ENCODE results near the gene MYPN.

MYPN gene

DNA sequence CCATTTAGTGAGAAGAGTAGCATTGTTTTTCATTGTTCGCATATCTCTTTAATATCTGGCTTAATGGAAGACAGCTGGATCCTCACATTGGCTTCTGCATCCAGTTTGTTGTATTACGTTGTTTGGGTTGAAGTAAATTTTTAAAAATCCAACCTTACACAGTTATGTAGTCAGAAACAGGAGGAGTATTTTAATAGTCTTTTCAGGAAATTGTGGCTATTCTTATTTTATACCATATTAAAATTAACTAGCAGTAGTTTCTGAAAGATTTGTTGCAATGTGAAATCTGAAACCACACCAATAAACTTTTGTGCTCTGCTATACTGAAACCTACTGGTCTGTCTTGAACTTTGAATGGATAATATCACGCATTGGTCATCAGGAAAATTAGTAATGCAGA lies 27.9 kb downstream of the MYPN start:
- no peak for TF ChIP-seq POLR2AphosphoS5 (IDR thresholded peaks at IDR 0.05; ENCODE audit: low read depth, low read length)
- no peak for TF ChIP-seq PAX5 (IDR thresholded peaks at IDR 0.05; ENCODE audit: insufficient read depth, low read length, severe bottlenecking)
- TF ChIP-seq TAF1 (IDR thresholded peaks at IDR 0.05; ENCODE audit: low read depth, low read length), result no peak
- TF ChIP-seq SPI1 (IDR thresholded peaks at IDR 0.05; ENCODE audit: low read depth, low read length), result no peak
- TF ChIP-seq POU2F2 (IDR thresholded peaks at IDR 0.05; ENCODE audit: low read depth, low read length), result no peak
- TF ChIP-seq POLR2A (IDR thresholded peaks at IDR 0.05; ENCODE audit: low read depth, low read length), result no peak
- DNase-seq (ENCODE audit: insufficient read length, low spot score), result no peak
- no peak for FAIRE-seq

DNA sequence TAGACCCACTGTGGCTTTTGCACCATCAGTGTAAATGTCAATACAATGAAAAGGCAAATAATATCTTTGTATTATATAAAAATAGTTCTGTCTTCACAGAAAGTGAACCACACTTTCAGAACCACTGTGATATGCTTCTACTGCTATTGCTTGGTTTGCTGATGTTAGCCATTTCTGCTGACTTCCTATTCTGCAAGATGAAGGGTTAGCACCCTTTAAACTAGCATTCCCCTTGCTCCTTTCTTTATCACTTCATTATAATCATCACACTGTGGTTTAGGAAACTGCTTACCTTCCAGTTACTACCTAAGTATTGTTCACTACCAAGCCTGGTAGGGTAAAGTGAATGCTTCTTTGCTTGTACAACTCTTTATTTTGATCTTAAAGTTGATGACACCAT lies 29.2 kb downstream of the MYPN start:
- no peak for TF ChIP-seq POLR2A (IDR thresholded peaks at IDR 0.05; ENCODE audit: low read depth, low read length)
- TF ChIP-seq POLR2AphosphoS5 (IDR thresholded peaks at IDR 0.05; ENCODE audit: low read depth, low read length), result no peak
- TF ChIP-seq PAX5 (IDR thresholded peaks at IDR 0.05; ENCODE audit: insufficient read depth, low read length, severe bottlenecking), result no peak
- no peak for TF ChIP-seq SPI1 (IDR thresholded peaks at IDR 0.05; ENCODE audit: low read depth, low read length)
- TF ChIP-seq POU2F2 (IDR thresholded peaks at IDR 0.05; ENCODE audit: low read depth, low read length), result no peak
- TF ChIP-seq TAF1 (IDR thresholded peaks at IDR 0.05; ENCODE audit: low read depth, low read length), result no peak
- no peak for FAIRE-seq
- no peak for DNase-seq (ENCODE audit: insufficient read length, low spot score)

DNA sequence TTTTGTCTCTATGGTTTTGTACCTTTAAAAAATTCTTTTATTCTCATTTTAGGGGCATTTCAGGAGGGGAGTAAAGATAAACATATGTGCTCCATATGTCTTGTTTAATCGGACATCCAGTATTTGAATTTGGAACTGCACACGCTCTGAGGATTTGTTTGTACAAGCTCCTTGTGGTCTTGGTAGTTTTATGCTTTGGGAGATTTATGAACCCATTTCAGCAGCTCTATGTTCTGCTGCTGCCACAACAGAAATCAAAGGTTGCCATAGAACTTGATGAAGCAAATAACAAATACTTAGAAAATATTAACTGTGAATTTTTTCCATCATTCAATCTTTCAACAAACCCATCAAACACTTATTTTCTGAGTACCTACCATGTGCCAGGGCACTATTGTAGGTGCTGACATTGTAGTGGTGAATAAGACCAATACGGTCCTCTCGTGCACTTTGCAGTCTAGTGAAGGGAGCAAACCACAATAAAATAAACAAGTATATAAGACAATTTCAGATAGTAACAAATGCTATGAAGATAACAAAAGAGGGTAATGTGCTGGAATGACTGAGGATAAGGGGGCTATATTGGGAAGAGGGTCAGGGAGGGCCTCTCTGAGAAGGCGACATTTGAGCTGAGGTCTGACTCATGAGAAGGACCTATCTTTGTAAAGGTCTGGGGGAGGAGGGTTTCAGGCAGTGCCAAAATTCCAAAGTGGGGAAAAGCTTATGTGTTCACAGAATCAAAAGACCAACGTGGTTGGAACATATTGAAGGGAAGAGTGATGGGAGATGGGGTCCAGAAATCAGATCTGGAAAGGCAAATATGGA lies 30.4 kb downstream of the MYPN start:
- DNase-seq (ENCODE audit: insufficient read length, low spot score) (no peak), FAIRE-seq (no peak)
- TF ChIP-seq POU2F2 (IDR thresholded peaks at IDR 0.05; ENCODE audit: low read depth, low read length) (no peak), POLR2A (IDR thresholded peaks at IDR 0.05; ENCODE audit: low read depth, low read length) (no peak), TAF1 (IDR thresholded peaks at IDR 0.05; ENCODE audit: low read depth, low read length) (no peak), PAX5 (IDR thresholded peaks at IDR 0.05; ENCODE audit: insufficient read depth, low read length, severe bottlenecking) (no peak), POLR2AphosphoS5 (IDR thresholded peaks at IDR 0.05; ENCODE audit: low read depth, low read length) (no peak), SPI1 (IDR thresholded peaks at IDR 0.05; ENCODE audit: low read depth, low read length) (no peak)

DNA sequence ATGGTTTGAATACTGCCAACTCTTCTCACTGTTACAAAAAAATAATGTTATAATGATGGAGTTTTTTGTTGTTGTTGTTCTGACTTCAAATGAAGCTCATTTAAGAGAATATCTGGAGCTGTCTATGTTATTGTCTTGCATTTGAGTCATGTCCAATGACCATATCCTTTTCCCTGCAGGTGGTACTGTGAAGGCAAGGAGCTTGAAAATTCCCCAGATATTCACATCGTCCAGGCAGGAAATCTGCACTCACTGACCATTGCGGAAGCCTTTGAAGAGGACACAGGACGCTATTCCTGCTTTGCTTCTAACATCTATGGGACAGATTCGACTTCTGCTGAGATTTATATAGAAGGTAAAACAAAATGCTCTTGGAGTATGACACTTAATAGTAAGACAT lies 33.5 kb downstream of the MYPN start:
- no peak for TF ChIP-seq POLR2AphosphoS5 (IDR thresholded peaks at IDR 0.05; ENCODE audit: low read depth, low read length)
- no peak for TF ChIP-seq TAF1 (IDR thresholded peaks at IDR 0.05; ENCODE audit: low read depth, low read length)
- no peak for TF ChIP-seq SPI1 (IDR thresholded peaks at IDR 0.05; ENCODE audit: low read depth, low read length)
- no peak for TF ChIP-seq POLR2A (IDR thresholded peaks at IDR 0.05; ENCODE audit: low read depth, low read length)
- no peak for TF ChIP-seq POU2F2 (IDR thresholded peaks at IDR 0.05; ENCODE audit: low read depth, low read length)
- TF ChIP-seq PAX5 (IDR thresholded peaks at IDR 0.05; ENCODE audit: insufficient read depth, low read length, severe bottlenecking), result no peak
- DNase-seq (ENCODE audit: insufficient read length, low spot score), result no peak
- FAIRE-seq, result no peak

DNA sequence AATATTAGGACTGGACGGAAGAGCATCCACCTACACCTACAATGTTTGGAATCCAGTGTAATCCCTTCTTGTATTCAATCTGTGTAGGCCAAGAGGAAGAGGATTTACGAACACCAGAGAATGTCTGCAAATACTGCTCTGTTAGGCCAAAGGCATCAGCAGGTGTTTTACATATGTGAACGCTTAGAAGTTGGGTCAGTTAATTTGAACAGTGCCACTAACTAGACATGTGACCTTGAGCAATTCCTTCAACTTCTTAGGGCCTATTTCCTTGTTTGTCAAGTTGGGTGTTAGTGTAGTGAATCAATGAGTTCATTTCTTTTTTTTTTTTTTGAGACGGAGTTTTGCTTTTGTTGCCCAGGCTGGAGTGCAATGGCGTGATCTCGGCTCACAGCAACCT lies 35.4 kb downstream of the MYPN start:
- TF ChIP-seq POLR2AphosphoS5 (IDR thresholded peaks at IDR 0.05; ENCODE audit: low read depth, low read length), result no peak
- TF ChIP-seq SPI1 (IDR thresholded peaks at IDR 0.05; ENCODE audit: low read depth, low read length), result no peak
- no peak for TF ChIP-seq TAF1 (IDR thresholded peaks at IDR 0.05; ENCODE audit: low read depth, low read length)
- TF ChIP-seq POLR2A (IDR thresholded peaks at IDR 0.05; ENCODE audit: low read depth, low read length), result no peak
- no peak for TF ChIP-seq POU2F2 (IDR thresholded peaks at IDR 0.05; ENCODE audit: low read depth, low read length)
- TF ChIP-seq PAX5 (IDR thresholded peaks at IDR 0.05; ENCODE audit: insufficient read depth, low read length, severe bottlenecking), result no peak
- FAIRE-seq, result no peak
- DNase-seq (ENCODE audit: insufficient read length, low spot score), result no peak

DNA sequence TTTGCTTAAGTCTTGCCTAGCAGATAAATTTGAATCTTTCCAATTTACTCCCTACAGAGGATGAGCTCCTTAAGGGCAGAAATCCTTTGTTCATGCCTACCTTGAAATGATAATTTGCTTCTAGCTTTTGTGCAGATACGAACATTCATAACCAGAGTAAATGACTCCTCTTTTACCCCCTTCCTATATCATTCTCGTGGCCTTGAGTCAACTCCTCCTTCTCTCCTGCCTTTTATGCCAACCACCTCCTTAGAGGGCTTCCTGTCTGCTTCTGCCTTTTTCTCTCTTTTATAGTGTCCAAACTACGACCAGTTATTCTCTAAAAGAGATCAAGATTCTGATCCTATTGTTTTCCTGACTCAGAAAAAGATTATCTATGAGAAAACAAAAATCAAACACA lies 36.4 kb downstream of the MYPN start:
- FAIRE-seq (no peak), DNase-seq (ENCODE audit: insufficient read length, low spot score) (no peak)
- TF ChIP-seq SPI1 (IDR thresholded peaks at IDR 0.05; ENCODE audit: low read depth, low read length) (no peak), TAF1 (IDR thresholded peaks at IDR 0.05; ENCODE audit: low read depth, low read length) (no peak)

DNA sequence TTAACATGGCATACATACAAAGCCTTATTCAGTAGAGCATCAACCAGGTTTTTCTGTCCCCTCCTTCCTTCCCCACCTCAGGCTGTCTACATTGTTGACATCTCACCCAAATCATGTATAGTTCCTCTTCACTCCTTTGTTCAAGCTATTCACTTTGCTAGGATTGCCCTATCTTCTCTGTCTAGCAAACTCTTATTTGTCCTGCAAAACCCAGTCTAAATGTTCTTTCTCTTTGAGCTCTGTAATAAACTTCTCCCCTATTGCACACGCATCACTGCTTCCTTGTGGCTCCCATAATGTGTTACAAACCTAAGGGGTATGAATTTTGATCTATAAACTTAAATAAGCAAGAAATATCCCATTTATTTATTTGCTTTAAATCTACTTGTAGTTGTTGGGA lies 36.8 kb downstream of the MYPN start:
- FAIRE-seq (no peak), DNase-seq (ENCODE audit: insufficient read length, low spot score) (no peak)
- no peak for TF ChIP-seq PAX5 (IDR thresholded peaks at IDR 0.05; ENCODE audit: insufficient read depth, low read length, severe bottlenecking)
- no peak for TF ChIP-seq POU2F2 (IDR thresholded peaks at IDR 0.05; ENCODE audit: low read depth, low read length)
- TF ChIP-seq TAF1 (IDR thresholded peaks at IDR 0.05; ENCODE audit: low read depth, low read length), result no peak
- TF ChIP-seq SPI1 (IDR thresholded peaks at IDR 0.05; ENCODE audit: low read depth, low read length), result no peak
- no peak for TF ChIP-seq POLR2AphosphoS5 (IDR thresholded peaks at IDR 0.05; ENCODE audit: low read depth, low read length)
- TF ChIP-seq POLR2A (IDR thresholded peaks at IDR 0.05; ENCODE audit: low read depth, low read length), result no peak

DNA sequence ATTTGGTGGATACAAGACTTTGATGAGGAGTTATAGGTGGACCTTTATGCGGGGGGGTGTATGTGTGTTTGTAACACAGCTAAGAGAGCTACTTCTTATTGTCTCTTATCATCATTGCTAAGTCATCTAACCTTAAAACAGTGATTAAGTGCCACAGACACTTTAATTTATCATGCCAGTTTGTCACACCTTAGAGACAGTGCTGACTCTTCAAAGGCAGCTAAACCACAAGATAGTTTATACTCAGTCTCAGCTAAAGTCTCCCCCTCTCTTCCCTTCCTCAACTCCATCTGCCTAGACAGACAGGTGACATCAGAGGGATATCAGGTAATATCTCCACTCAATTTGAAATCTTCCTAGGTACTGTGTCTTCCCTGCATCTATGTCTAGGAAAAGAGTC lies 42.2 kb downstream of the MYPN start:
- no peak for DNase-seq (ENCODE audit: insufficient read length, low spot score)
- FAIRE-seq, result no peak
- TF ChIP-seq TAF1 (IDR thresholded peaks at IDR 0.05; ENCODE audit: low read depth, low read length) (no peak), POLR2A (IDR thresholded peaks at IDR 0.05; ENCODE audit: low read depth, low read length) (no peak)

DNA sequence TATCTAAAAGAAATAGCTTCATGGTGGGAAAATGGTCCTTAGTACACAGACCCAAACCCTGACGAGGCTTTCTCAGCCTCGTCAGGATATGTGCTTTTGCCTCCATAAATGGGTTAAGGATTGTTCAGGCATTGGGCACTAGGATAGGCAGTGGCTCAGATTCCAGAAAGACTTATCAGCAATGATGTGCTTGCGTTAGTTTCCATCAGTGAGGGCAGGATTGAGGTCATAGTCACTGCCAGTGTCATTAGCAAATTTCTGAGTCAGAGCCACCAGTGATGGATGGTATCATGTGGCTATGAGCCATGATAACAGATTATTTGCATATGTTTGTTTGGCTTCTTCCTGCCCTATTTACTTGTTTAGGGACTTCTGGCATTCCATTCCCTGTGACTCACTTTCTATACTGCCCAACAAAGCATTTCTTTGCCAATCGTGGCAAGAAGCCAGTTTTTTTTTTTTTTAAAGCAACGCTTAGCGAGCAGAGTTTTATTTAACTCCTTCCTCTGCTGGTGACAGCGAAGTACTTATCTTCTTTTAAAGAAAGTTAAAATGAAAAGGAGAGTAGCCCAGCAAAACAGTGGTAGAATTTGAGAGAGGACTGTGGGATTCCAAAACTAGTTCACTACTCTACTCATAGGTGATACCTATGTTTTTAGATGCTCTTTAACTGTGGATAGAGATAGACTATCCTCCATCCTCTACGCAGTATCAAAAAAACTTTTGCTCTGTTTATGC lies 44.4 kb downstream of the MYPN start:
- TF ChIP-seq POU2F2 (IDR thresholded peaks at IDR 0.05; ENCODE audit: low read depth, low read length), result no peak
- no peak for TF ChIP-seq POLR2AphosphoS5 (IDR thresholded peaks at IDR 0.05; ENCODE audit: low read depth, low read length)
- no peak for TF ChIP-seq POLR2A (IDR thresholded peaks at IDR 0.05; ENCODE audit: low read depth, low read length)
- TF ChIP-seq PAX5 (IDR thresholded peaks at IDR 0.05; ENCODE audit: insufficient read depth, low read length, severe bottlenecking), result no peak
- no peak for TF ChIP-seq SPI1 (IDR thresholded peaks at IDR 0.05; ENCODE audit: low read depth, low read length)
- no peak for TF ChIP-seq TAF1 (IDR thresholded peaks at IDR 0.05; ENCODE audit: low read depth, low read length)
- DNase-seq (ENCODE audit: insufficient read length, low spot score), result no peak
- FAIRE-seq, result no peak

DNA sequence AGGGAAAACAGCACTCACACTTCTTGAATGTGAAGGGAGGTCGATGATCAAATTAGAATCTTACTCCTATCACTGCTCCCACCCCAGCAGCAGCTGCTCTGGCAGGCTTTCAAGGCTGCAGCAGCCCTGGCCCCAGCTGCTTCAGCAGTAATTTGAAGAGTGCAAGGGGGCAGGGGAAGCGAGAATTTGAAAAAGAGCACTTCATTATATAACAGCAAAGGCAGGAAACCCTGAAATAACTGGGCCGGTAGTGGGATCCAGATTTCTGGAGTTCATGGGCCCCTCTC lies 44.9 kb downstream of the MYPN start:
- FAIRE-seq, result no peak
- TF ChIP-seq TAF1 (IDR thresholded peaks at IDR 0.05; ENCODE audit: low read depth, low read length) (no peak), POLR2A (IDR thresholded peaks at IDR 0.05; ENCODE audit: low read depth, low read length) (no peak), SPI1 (IDR thresholded peaks at IDR 0.05; ENCODE audit: low read depth, low read length) (no peak), POU2F2 (IDR thresholded peaks at IDR 0.05; ENCODE audit: low read depth, low read length) (no peak), PAX5 (IDR thresholded peaks at IDR 0.05; ENCODE audit: insufficient read depth, low read length, severe bottlenecking) (no peak), POLR2AphosphoS5 (IDR thresholded peaks at IDR 0.05; ENCODE audit: low read depth, low read length) (no peak)
- no peak for DNase-seq (ENCODE audit: insufficient read length, low spot score)

All from GM12891 (cell line).